SH-SY5Y (cell line): ENCODE results near the gene GIPC1.

Experiments used
- GATA2 ChIP-seq: IDR thresholded peaks from 2 replicates; pipeline ENCODE4 v1.6.1; 2011; ENCODE audit warnings: mild to moderate bottlenecking, low read depth, low read length
- GATA3 ChIP-seq: IDR thresholded peaks from 2 replicates; pipeline ENCODE4 v1.6.1; 2011; ENCODE audit warnings: low read depth, mild to moderate bottlenecking, low read length, moderate library complexity

DNA sequence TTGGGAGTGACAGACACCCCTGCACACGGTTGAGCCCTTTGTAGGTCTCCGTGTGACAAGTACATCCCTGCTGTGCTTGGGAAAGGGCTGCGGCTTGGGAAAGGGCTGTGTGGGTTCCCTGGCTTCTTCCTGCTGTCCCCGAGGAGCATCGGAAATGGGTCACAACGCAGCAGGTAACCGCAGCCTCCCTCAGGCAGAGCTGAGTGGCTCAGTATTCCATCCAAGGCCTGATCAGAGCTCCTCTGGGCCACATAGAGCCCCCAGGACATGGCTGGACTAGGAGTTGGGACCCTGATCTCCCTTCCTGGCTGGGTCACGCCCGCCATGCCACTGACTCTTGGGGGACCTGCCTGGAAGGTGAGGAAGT lies 49.8 kb upstream of the GIPC1 start:
- TF ChIP-seq GATA2 (no peak), GATA3 (no peak)
